Peyer's patch (tissue), 4 donors: ENCODE data around the gene MFRP.

ENCODE experiments used
- CTCF ChIP-seq, 6 experiments: fragments of 450-650 bp in 4 of 6; fragments of 200-600 bp in 2 of 6; sonication (generic) in 1 of 6; IDR thresholded peaks; one replicate each; pipeline ENCODE4 v1.5.1; 2017 to 2019; ENCODE audit warnings: antibody characterized with exemption in 6 of 6, mild to moderate bottlenecking in 3 of 6, moderate library complexity in 1 of 6
- POLR2A ChIP-seq, 2 donors: fragments of 450-650 bp; IDR thresholded peaks; one replicate each; pipeline ENCODE4 v1.5.1; 2017; ENCODE audit warnings: antibody characterized with exemption in 2 of 2, mild to moderate bottlenecking in 2 of 2, moderate library complexity in 2 of 2

- TF ChIP-seq CTCF (IDR thresholded peaks at IDR 0.05): peak in 5 of 6 experiments; percentile 44 to 95 (median 94)
- TF ChIP-seq POLR2A (IDR thresholded peaks at IDR 0.05): no peak
Measured at GRCh38 chr11:119373921-119374631, 27.6 kb upstream of the MFRP start.
